A204.1 (cell line): ENCODE results near the gene ARHGEF10L.
"Not testable (repeated sequence)": the region's sequence is repeated elsewhere in the genome, so short reads cannot be mapped to it uniquely, and the experiment has no call there.

Source experiments
- FAIRE-seq: peaks from 2 replicates; lab custom pipeline; 2012; peaks lifted over from hg19 to GRCh38; lab: Jason Lieb, UNC

Gene ARHGEF10L

GRCh38 chr1:17539477-17540254 is at the start of gene ARHGEF10L:
ARHGEF10L (plus strand) TSS chr1:17539698; CDS start chr1:17580596, 40,898 bp downstream.
- no peak for FAIRE-seq

- FAIRE-seq, result not testable (repeated sequence)
These were observed 49.6 kb upstream of the ARHGEF10L start for GRCh38 chr1:17489768-17490417.

DNA sequence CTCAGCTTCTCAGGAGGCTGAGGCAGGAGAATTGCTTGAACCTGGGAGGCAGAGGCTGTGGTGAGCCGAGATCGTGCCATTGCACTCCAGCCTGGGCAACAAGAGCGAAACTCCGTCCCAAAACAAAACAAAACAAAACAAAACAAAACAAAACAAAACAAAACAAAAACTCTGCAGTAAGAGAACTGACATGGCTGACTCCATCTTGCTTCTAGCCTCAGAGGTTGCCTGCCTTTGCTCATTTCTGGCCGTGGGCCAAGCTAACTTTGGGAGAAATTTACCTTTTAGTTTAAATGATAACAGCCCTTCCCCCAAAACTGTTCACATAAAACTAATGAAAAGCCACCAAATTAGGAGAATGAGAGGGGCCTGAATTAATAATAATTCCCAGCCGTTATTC is 48.8 kb upstream of the ARHGEF10L start:
- FAIRE-seq, result not testable (repeated sequence)

DNA sequence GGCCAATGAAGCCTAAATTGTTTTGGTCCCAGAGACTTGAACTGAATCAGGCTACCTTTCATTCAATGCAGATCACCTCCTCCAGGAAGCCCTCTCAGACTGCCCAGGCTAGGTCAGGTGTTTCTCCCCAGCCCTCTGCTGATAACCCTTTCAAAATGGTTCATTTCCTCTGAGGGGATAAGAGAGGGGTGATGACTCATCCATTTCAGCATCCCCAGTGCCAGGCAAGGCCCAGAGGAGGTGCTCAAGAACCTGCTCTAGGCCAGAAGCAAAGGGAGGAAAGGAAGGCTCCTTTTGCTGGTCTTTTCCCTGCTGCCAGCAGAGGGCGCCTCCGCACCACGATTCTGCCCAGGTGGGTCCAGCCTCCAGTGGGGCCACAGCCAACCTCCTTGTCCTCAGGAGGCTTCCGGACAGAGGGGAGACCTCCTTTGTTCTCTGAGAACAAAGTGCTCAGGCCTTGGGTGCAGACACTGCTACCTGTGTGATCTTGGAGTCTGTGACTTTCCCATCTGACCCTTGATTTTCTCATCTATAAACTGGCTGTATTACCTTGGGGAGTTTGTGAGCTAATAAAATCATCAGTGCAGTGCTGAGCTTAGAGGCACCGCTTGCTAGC is 45.3 kb upstream of the ARHGEF10L start:
- no peak for FAIRE-seq

DNA sequence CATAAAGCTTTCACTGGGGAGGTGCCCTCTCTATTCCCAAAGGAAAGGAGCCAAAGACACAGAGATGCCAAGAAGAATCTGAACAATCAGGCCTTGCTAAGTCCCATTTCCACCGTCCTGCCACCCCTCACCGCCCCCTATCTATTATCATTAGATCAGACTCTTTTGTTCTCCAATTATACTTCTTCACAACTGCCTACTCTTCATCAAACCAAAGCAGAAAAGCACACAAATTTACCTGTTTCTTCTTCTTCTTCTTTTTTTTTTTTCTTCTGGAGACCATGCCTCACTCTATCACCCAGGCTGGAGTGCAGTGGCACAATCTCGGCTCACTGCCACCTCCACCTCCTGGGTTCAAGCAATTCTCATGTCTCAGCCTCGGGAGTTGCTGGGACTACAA is 43.1 kb upstream of the ARHGEF10L start:
- FAIRE-seq, result no peak

- no peak for FAIRE-seq
These were observed 41.3 kb upstream of the ARHGEF10L start for GRCh38 chr1:17498214-17498613.

DNA sequence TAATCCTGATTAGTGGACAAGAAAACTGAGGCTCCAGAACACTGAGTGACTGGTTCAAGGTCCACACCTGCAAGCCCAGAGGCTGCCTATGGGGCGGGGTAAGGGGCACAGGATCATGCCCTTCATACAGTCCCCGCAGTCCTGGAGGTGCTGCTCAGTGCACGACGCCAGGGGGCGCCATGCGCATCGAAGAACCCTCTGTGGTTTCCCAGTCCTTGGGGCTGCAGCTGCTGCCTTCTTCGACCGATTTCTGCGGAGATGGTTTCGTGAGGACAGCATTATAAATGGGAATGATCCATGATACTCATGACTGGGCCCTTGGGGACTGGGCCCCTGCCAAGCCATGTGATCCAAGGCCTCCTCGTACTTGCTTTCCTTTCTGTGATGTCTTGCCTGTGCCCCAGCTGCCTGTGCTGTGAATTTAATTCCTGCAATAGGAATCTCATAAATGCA is 37.1 kb upstream of the ARHGEF10L start:
- no peak for FAIRE-seq

GRCh38 chr1:17503146-17503545 is 36.4 kb upstream of the ARHGEF10L start:
- FAIRE-seq, result no peak

- not testable (repeated sequence) for FAIRE-seq
These were observed 32.3 kb upstream of the ARHGEF10L start for GRCh38 chr1:17507200-17507599.

DNA sequence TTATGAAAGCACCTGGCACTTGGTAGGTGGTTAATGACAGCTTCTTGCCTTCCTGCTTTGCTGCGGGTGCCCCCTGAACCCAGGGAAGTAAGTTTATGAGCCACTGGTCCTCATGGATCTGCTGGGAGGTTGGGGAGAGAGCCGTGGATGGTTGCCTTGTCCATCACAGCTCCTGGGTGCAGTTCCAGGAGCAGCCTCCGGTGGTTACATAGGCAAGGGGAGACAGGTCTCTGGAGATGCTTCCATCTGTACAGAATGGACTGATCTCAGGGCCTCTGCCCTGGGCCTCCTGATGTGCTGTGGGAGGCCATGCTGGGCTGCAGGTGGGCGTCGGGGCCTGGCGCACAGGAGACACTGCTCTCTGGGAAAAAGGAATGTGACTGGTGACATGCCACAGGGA is 31.6 kb upstream of the ARHGEF10L start:
- FAIRE-seq, result no peak

DNA sequence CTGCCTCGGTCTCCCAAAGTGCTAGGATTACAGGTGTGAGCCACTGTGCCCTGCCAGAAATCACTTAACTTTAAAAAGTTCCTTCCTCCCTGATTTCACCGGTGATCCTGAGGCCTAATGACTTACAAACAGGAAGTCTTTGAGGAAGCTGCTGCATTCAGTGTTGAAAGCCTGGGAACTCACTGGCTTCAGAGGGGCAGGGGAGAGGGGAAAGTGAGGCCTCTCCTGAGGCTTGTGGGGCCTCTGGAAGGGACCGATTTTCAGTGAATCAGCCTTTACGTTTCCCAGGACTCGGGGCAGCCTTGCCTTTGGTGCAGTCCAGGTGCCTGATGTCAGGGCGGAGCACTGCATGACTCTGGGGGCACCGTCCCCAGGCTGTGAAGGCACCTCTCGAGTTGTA is 30.1 kb upstream of the ARHGEF10L start:
- no peak for FAIRE-seq

GRCh38 chr1:17510138-17510537 is 29.4 kb upstream of the ARHGEF10L start:
- no peak for FAIRE-seq

GRCh38 chr1:17511188-17511587 is 28.3 kb upstream of the ARHGEF10L start:
- no peak for FAIRE-seq

- no peak for FAIRE-seq
These were observed 26.4 kb upstream of the ARHGEF10L start for GRCh38 chr1:17513131-17513530.

- FAIRE-seq, result no peak
These were observed 24.7 kb upstream of the ARHGEF10L start for GRCh38 chr1:17514776-17515175.

GRCh38 chr1:17515902-17516301 is 23.6 kb upstream of the ARHGEF10L start:
- FAIRE-seq, result no peak

- FAIRE-seq, result no peak
These were observed 22.9 kb upstream of the ARHGEF10L start for GRCh38 chr1:17516303-17517214.

DNA sequence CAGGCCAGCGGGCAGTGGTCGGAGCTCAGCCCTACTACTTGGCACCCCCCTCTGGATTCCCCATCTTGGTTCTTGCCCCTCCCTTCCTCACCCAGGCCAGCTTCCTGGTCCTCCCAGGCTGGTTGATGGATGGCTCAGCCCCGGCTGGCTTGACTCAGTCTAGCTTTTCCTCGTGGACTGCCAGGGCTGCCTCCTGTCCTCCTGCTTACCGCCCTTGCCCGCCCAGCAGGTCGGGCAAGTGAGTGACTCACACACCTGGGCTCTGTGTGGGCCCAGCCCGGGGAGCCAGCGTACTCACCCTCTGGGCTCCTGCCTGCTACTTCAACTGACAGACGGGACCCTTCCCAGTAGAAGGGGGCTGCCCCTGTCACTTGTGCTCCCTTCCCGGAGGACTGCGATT is 19.5 kb upstream of the ARHGEF10L start:
- FAIRE-seq, result no peak

DNA sequence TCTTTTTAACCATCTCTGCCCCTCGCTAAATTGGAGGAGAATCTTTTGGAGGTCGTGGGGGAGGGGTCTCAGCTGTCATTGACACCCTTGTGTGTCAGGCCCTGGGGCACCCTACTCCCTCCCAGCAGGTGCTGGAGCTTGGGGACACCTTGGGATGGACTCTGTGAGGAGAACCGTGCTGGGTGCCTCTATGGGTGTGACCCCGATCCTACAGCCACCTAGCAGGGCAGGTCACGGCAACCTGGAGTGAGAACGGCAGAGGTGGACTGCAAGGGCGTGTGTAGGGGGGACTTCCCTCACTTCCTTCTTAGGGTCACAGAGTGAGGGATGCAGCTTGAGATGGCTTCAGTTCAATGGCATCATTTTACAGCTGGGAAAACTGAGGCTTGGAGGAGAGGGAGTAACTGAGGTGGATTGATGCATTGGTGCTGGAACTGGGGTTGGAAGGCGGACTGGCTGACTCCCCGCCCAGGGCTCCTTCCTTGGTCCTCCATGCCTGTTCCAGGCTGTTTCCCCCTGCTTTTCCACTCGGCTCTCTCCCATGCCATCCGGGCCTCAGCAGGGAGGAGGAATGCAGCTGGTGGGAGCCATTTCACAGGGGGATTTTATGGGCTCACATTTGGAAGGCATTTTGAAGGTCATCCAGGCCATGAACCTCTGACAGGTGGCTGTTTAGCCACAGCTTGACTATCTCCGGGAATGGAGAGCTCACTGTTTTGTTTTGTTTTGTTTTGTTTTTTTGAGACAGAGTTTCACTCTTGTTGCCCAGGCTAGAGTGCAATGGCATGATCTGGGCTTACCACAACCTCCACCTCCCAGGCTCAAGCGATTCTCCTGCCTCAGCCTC is 18.8 kb upstream of the ARHGEF10L start:
- FAIRE-seq, result no peak

DNA sequence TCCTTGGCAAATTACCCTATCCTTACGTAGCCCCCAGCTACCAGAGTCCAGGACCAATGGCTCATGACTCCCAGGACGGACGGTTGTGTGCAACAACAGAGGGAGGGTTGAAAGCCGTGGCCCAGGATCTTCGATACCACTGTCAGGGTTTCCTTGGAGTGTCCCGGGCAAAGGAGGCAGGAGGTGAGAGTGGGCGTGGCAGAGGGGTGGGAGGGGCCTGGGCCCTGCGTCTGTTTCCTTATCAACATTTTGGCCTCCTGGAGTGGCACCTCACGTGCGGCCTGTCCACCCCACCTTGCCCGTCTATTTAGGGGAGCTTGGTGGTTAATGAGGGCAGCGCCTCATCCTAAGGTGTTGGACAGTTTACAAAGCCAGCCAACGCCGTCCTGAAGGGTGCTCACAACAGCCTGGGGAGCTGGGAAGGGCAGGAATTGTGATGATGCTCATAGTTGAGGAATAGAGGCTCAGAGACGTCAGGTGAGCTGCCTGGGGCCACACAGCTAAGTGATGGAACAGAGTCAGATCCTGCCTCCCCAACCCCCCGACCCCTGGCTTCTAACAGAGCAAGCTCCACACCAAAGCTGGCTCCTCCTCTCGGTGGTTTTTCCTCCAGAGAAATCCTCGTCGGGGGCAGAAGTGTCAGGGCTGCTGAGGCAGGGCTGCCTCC is 17.4 kb upstream of the ARHGEF10L start:
- FAIRE-seq, result no peak
